HepG2 (cell line): ENCODE results near the gene TNFRSF11A. TPM values are rescaled to one million over a fixed set of nuclear protein-coding genes. Genes with fewer than 3 reads are reported as not detected.

Experiments used
- ATAC-seq: fragments of 200-7000 bp; cut with Tn5 transposase; 3 replicates; pipeline ENCODE4 v1.9.1; 2020; ENCODE audit warnings: mild to moderate bottlenecking, moderate library complexity
- BruUV-seq: library from RNA; stranded (reverse); fragments of 400-500 nt; replicated peaks from 2 replicates; lab custom pipeline; 2021; lab: Mats Ljungman, UMichigan
- CTCF ChIA-PET: fragments of 300-600 bp; formaldehyde crosslinking; extraction: SDS; loops from one replicate; lab custom pipeline; 2021; ENCODE audit warnings: low total read pairs, inconsistent platforms, low intra/inter-chr PET ratio; lab: Yijun Ruan, JAX
- POLR2A ChIA-PET: fragments of 350-600 bp; sonication (Branson Sonifier 250); formaldehyde crosslinking; loops from one replicate; lab custom pipeline; 2020; ENCODE audit warnings: antibody characterized with exemption, inconsistent platforms; lab: Yijun Ruan, JAX
- DNase-seq: peaks from one replicate; pipeline ENCODE4 v3.0.0-alpha.2; 2015; ENCODE audit warnings: low spot score
- FAIRE-seq: peaks from 3 replicates; lab custom pipeline; 2011; peaks lifted over from hg19 to GRCh38; lab: Jason Lieb, UNC
- H2AFZ ChIP-seq: one replicate; pipeline ENCODE4 v1.6.1; 2011; ENCODE audit warnings: low read length, inconsistent platforms
- H3K27ac ChIP-seq: fragments of 300-600 bp; 3 replicates; pipeline ENCODE4 v1.8.0; 2011; ENCODE audit warnings: mixed run types, mild to moderate bottlenecking, mixed read lengths, low read length, inconsistent platforms; ENCODE audit not compliant: insufficient read depth; ENCODE audit errors: extremely low read length
- H3K27me3 ChIP-seq, 2 experiments: fragments of 200-600 bp in 1 of 2; 2 replicates in 1 of 2; 3 replicates in 1 of 2; pipeline versions ENCODE4 v1.6.0 to v1.8.0; 2011; ENCODE audit warnings: low read length in 2 of 2, mild to moderate bottlenecking in 2 of 2, moderate library complexity in 2 of 2, inconsistent platforms in 1 of 2; ENCODE audit not compliant: insufficient read depth in 2 of 2, control insufficient read depth in 1 of 2
- H3K36me3 ChIP-seq, 2 experiments: fragments of 200-600 bp in 1 of 2; replicated peaks in 1 of 2; 2 replicates in 1 of 2; 3 replicates in 1 of 2; pipeline versions ENCODE4 v1.5.1 to v1.8.0; 2011; ENCODE audit warnings: low read length in 2 of 2, inconsistent platforms in 1 of 2; ENCODE audit not compliant: insufficient read depth in 2 of 2, control insufficient read depth in 1 of 2
- H3K4me1 ChIP-seq: 2 replicates; pipeline ENCODE4 v1.5.1; 2012; ENCODE audit warnings: low read length, inconsistent platforms; ENCODE audit not compliant: insufficient read depth
- H3K4me2 ChIP-seq: 2 replicates; pipeline ENCODE4 v1.6.0; 2011; ENCODE audit warnings: low read depth, low read length, inconsistent platforms
- H3K4me3 ChIP-seq, 3 experiments: fragments of 200-600 bp in 1 of 3; sonication (generic), shearing (Covaris generic) in 1 of 3; replicated peaks in 1 of 3; 2 replicates each; pipeline ENCODE4 v1.5.1; 2011 to 2016; ENCODE audit warnings: low read length in 3 of 3, inconsistent platforms in 2 of 3, low read depth in 2 of 3, mild to moderate bottlenecking in 2 of 3, control low read depth in 1 of 3, mixed read lengths in 1 of 3; ENCODE audit not compliant: insufficient read depth in 1 of 3
- H3K79me2 ChIP-seq: one replicate; pipeline ENCODE4 v1.6.1; 2011; ENCODE audit warnings: low read length, inconsistent platforms; ENCODE audit not compliant: insufficient read depth
- H3K9ac ChIP-seq: 2 replicates; pipeline ENCODE4 v1.6.0; 2011; ENCODE audit warnings: mild to moderate bottlenecking, low read depth, low read length, inconsistent platforms; ENCODE audit not compliant: insufficient read depth
- H3K9me3 ChIP-seq: 2 replicates; pipeline ENCODE4 v1.5.1; 2012; ENCODE audit warnings: mild to moderate bottlenecking, low read length
- H4K20me1 ChIP-seq: 2 replicates; pipeline ENCODE4 v1.6.0; 2011; ENCODE audit warnings: inconsistent platforms, mild to moderate bottlenecking, low read length, moderate library complexity; ENCODE audit not compliant: insufficient read depth
- ZNF567 ChIP-seq: sonication (generic); formaldehyde crosslinking; IDR thresholded peaks from 2 replicates; pipeline ENCODE4 v1.8.1; 2023; ENCODE audit warnings: mild to moderate bottlenecking, missing genetic modification reagents, borderline replicate concordance
- ZNF574 ChIP-seq: sonication (generic); formaldehyde crosslinking; IDR thresholded peaks from 2 replicates; pipeline ENCODE4 v1.4.0; 2020; ENCODE audit warnings: missing genetic modification reagents
- ZNF597 ChIP-seq: sonication (generic); formaldehyde crosslinking; IDR thresholded peaks from 2 replicates; pipeline ENCODE4 v1.5.0; 2020; ENCODE audit warnings: missing genetic modification reagents
- ZNF646 ChIP-seq: sonication (generic); formaldehyde crosslinking; IDR thresholded peaks from 2 replicates; pipeline ENCODE4 v1.9.0; 2021; ENCODE audit warnings: mild to moderate bottlenecking, missing genetic modification reagents
- WGBS: methylation state at CpG from one replicate; pipeline ENCODE4 v1.1.6; 2017; ENCODE audit warnings: low lambda C conversion rate; 5-methylcytosine and 5-hydroxymethylcytosine counted together
- in situ Hi-C: cut with HindIII; loops from 2 replicates; pipeline ENCODE4 v1.10.0; 2017; ENCODE audit warnings: low pct_unique_long_range_greater_than_20kb; ENCODE audit not compliant: extremely low pct_ligation_motif_present
- intact Hi-C: fragments of 100-400 bp; cut with micrococcal nuclease; formaldehyde crosslinking; loops from one replicate; pipeline ENCODE4 v1.10.0; 2022; ENCODE audit not compliant: unreplicated experiment
- polyA plus RNA-seq, 8 experiments: library from polyadenylated mRNA; depleted of rRNA in 3 of 8; stranded (reverse) in 7 of 8; unstranded in 1 of 8; fragments of >200 nt; fragmentation: Illumina TruSeq in 4 of 8; extraction: Trizol in 4 of 8; gene quantifications; 2 replicates each; pipeline versions ENCODE4 v1.2.1 to v1.2.3, GENCODE V29; 2011 to 2016; ENCODE audit warnings: low read depth in 4 of 8, missing spikeins in 1 of 8, mixed read lengths in 1 of 8; ENCODE audit not compliant: insufficient read depth in 1 of 8
- total RNA-seq, 5 experiments: library from RNA; depleted of rRNA; stranded (reverse); fragments of >200 nt; fragmentation: Illumina TruSeq; extraction: Trizol; gene quantifications; 2 replicates each; pipeline ENCODE4 v1.2.3, GENCODE V29; 2016; ENCODE audit warnings: low read depth in 1 of 5
- TF ChIP-seq, protein P1 (sequence below): sonication (generic); formaldehyde crosslinking; IDR thresholded peaks from 2 replicates; pipeline ENCODE4 v1.9.0; 2021; ENCODE audit warnings: missing genetic modification reagents, mild to moderate bottlenecking, borderline replicate concordance

The TNFRSF11A gene
- total and polyA plus RNA-seq, 2 of the 13 experiments (the other 11 are each of a cell fraction or from before 2014, with no cell fraction given), result 4.6 to 6.4 TPM

DNA sequence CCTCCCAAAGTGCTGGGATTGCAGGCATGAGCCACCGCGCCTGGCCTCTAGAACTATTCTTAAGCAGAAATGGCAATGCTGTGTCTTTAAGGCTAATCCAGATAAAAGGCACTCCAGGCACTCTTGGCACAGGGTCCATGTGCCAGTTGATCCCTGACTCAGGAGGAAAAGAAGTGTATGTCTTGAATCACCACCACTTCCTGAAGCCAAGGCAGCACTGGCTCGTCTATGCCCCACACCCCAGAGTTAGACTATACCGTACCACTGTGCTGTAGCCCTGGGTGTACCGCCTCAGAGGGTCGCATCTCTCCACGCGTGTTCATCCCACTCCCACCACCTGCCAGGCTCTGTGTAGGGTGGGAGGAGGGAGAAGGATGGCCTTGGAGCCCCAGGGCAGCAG, 9.0 kb downstream of the TNFRSF11A start:
- peaks cover 5% of the 10 kb centered on the region for H3K79me2 ChIP-seq
- no peak for TF ChIP-seq ZNF567 (CRISPR knock-in tag)
- TF ChIP-seq, protein P1, sequence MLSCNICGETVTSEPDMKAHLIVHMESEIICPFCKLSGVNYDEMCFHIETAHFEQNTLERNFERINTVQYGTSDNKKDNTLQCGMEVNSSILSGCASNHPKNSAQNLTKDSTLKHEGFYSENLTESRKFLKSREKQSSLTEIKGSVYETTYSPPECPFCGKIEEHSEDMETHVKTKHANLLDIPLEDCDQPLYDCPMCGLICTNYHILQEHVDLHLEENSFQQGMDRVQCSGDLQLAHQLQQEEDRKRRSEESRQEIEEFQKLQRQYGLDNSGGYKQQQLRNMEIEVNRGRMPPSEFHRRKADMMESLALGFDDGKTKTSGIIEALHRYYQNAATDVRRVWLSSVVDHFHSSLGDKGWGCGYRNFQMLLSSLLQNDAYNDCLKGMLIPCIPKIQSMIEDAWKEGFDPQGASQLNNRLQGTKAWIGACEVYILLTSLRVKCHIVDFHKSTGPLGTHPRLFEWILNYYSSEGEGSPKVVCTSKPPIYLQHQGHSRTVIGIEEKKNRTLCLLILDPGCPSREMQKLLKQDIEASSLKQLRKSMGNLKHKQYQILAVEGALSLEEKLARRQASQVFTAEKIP (CRISPR knock-in tag), result no peak
- H3K27me3 ChIP-seq, result no peaks in the 10 kb centered on the region
- in situ Hi-C loops, result no loop called here
- ATAC-seq, result no peak
- WGBS, result 98% methylated on average over 8 of the region's 8 CpGs
- H3K4me3 ChIP-seq, result no peak overlapping the region
- no peak overlapping the region for H3K9ac ChIP-seq
- H3K4me1 ChIP-seq, result peaks cover 13% of the 10 kb centered on the region
- CTCF ChIA-PET, result no interaction called here
- H3K9me3 ChIP-seq, result no peaks in the 10 kb centered on the region
- H3K36me3 ChIP-seq, result no peaks in the 10 kb centered on the region
- no peak overlapping the region for H3K4me2 ChIP-seq
- DNase-seq, result no peak
- POLR2A ChIA-PET, result no interaction called here
- no peak for FAIRE-seq
- intact Hi-C loops, result no loop called here
- H3K27ac ChIP-seq, result no peak overlapping the region
- no peaks in the 10 kb centered on the region for H4K20me1 ChIP-seq
- BruUV-seq, result no TSS peak
- no peak overlapping the region for H2AFZ ChIP-seq

DNA sequence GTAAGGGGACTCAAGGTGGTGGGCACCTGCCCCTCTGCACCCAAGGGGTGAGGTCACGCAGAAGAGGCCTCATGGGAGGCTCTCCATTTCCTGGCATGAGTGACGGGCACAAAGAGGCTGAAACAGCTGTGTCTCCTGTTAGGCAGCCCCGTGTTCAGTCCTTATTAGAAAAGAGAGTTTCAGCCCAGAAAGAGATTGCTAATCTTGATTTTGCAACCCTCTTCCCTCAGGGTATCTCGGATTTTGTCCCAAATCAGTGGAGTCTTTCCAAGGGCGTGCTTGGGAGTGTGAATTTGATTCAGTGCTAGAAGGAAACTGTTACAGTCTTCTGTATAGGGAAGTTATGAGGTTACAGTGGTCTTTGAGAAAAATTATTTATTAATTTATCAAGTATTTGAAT, 10.4 kb downstream of the TNFRSF11A start:
- no peaks in the 10 kb centered on the region for H3K27me3 ChIP-seq
- H3K4me3 ChIP-seq, result no peak overlapping the region
- ATAC-seq (no peak), DNase-seq (no peak), FAIRE-seq (no peak)
- no peak overlapping the region for H3K27ac ChIP-seq
- CTCF ChIA-PET, result no interaction called here
- H3K9ac ChIP-seq, result no peak overlapping the region
- no peaks in the 10 kb centered on the region for H3K9me3 ChIP-seq
- H3K4me2 ChIP-seq, result no peak overlapping the region
- H3K79me2 ChIP-seq, result peaks cover 5% of the 10 kb centered on the region
- intact Hi-C loops (no loop called here), in situ Hi-C loops (no loop called here)
- no peaks in the 10 kb centered on the region for H3K4me1 ChIP-seq
- H2AFZ ChIP-seq, result no peak overlapping the region
- POLR2A ChIA-PET, result no interaction called here
- BruUV-seq, result no TSS peak
- WGBS, result 92% methylated on average over 5 of the region's 5 CpGs
- no peaks in the 10 kb centered on the region for H3K36me3 ChIP-seq
- no peaks in the 10 kb centered on the region for H4K20me1 ChIP-seq
- TF ChIP-seq ZNF597 (CRISPR knock-in tag), result no peak
- no peak for TF ChIP-seq ZNF574
- TF ChIP-seq ZNF646 (CRISPR knock-in tag), result no peak
